Dendritic cell treated with granulocyte-macrophage colony-stimulating factor and Interleukin-4, amounts not matched to agents 40 ng/mL and 50 ng/mL, for 4 days (primary cell): ENCODE results near the gene ERCC6L.
"Not testable (repeated sequence)": the region's sequence is repeated elsewhere in the genome, so short reads cannot be mapped to it uniquely, and the experiment has no call there.

Source experiments
- H3K27ac Mint-ChIP-seq: one replicate; pipeline ENCODE4 v1.8.0; 2022; ENCODE audit warnings: mild to moderate bottlenecking, mixed read lengths
- H3K27me3 Mint-ChIP-seq: one replicate; pipeline ENCODE4 v1.8.0; 2022; ENCODE audit warnings: mild to moderate bottlenecking, mixed read lengths
- H3K36me3 Mint-ChIP-seq: one replicate; pipeline ENCODE4 v1.8.0; 2022; ENCODE audit warnings: low read depth, mixed read lengths
- H3K4me1 Mint-ChIP-seq: one replicate; pipeline ENCODE4 v1.8.0; 2022; ENCODE audit warnings: low read depth, mixed read lengths
- H3K4me3 Mint-ChIP-seq: one replicate; pipeline ENCODE4 v1.8.0; 2022; ENCODE audit warnings: mild to moderate bottlenecking, moderate library complexity, mixed read lengths
- H3K9me3 Mint-ChIP-seq: one replicate; pipeline ENCODE4 v1.8.0; 2022; ENCODE audit warnings: mixed read lengths
- intact Hi-C: fragments of 100-400 bp; cut with micrococcal nuclease; formaldehyde crosslinking; loops from one replicate; pipeline ENCODE4 v1.15.0; 2022

Gene ERCC6L

DNA sequence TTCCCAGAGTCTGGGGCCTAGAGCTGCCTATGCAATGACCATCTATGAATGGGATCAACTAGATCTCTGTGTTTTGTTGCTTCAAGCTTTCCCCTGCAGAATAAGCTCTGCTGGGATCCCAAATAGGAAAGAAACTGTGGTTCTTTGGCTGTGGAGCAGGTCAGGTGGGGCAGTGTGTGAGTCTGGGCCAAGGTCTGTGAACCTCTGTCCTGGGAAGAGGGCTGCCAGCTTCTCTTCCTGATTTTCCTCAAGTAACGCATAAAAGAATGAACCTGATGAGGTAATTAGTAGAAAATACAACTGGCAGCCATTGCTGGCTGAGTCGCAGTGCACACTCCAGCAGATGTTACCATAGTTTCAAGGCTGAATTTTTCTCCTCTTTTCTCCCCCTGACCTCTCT, 61.8 kb downstream of the ERCC6L start:
- intact Hi-C loops, result no loop called here
- H3K27ac Mint-ChIP-seq, result no peak overlapping the region
- no peak overlapping the region for H3K4me3 Mint-ChIP-seq
- H3K9me3 Mint-ChIP-seq, result no peaks in the 10 kb centered on the region
- no peaks in the 10 kb centered on the region for H3K27me3 Mint-ChIP-seq
- H3K4me1 Mint-ChIP-seq, result no peaks in the 10 kb centered on the region
- no peaks in the 10 kb centered on the region for H3K36me3 Mint-ChIP-seq

GRCh38 chrX:72176289-72176688, 62.5 kb downstream of the ERCC6L start:
- H3K4me1 Mint-ChIP-seq, H3K9me3 Mint-ChIP-seq, intact Hi-C loops, H3K4me3 Mint-ChIP-seq, H3K36me3 Mint-ChIP-seq, H3K27me3 Mint-ChIP-seq, H3K27ac Mint-ChIP-seq: not testable (repeated sequence)

DNA sequence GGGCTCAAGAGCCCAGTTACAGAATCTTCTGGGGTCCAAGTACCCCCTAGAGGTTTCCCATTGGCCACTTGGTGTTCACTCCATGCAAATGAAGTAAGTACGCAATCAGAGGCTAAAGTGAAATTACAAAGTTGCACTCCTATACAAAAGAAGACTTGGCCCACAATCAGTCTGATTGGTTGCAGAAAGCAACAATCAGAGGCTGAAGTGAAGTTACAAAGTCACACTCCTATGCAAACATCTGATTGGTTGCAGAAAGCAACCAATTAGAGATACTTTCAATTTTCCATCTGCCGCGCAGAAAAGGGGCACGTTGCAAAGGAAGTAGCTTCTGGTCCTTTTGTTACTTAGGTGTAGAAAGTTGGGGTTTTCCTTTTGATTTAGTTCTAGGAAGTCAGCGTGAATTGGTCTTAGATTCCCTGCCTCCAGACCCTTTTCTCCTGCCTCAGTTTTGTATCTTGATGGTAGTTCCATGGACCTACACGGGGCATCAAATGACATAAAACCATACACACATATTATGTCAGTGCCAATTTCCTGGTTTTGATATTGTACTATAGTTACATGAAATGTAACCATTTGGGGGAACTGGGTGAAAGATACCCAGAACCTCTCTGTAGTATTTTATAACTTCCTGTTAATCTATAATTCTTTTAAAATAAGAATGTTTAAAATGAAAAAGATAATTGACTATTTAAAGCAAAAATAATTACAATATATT, 69.7 kb downstream of the ERCC6L start:
- no peaks in the 10 kb centered on the region for H3K9me3 Mint-ChIP-seq
- H3K36me3 Mint-ChIP-seq, result no peaks in the 10 kb centered on the region
- no peaks in the 10 kb centered on the region for H3K4me1 Mint-ChIP-seq
- H3K4me3 Mint-ChIP-seq, result peak overlapping the region; percentile 45
- no peak overlapping the region for H3K27ac Mint-ChIP-seq
- intact Hi-C loops, result no loop called here
- H3K27me3 Mint-ChIP-seq, result no peaks in the 10 kb centered on the region

GRCh38 chrX:72165551-72165950, 73.3 kb downstream of the ERCC6L start:
- H3K27me3 Mint-ChIP-seq, result no peaks in the 10 kb centered on the region
- H3K36me3 Mint-ChIP-seq, result no peaks in the 10 kb centered on the region
- no peaks in the 10 kb centered on the region for H3K9me3 Mint-ChIP-seq
- no peaks in the 10 kb centered on the region for H3K4me1 Mint-ChIP-seq
- H3K27ac Mint-ChIP-seq, result no peak overlapping the region
- intact Hi-C loops, result no loop called here
- H3K4me3 Mint-ChIP-seq, result no peak overlapping the region

- intact Hi-C loops, result no loop called here
- no peaks in the 10 kb centered on the region for H3K27me3 Mint-ChIP-seq
- H3K36me3 Mint-ChIP-seq, result no peaks in the 10 kb centered on the region
- no peak overlapping the region for H3K27ac Mint-ChIP-seq
- no peak overlapping the region for H3K4me3 Mint-ChIP-seq
- H3K9me3 Mint-ChIP-seq, result no peaks in the 10 kb centered on the region
- H3K4me1 Mint-ChIP-seq, result no peaks in the 10 kb centered on the region
These were observed 79.1 kb downstream of the ERCC6L start for GRCh38 chrX:72159769-72160168.

GRCh38 chrX:72158773-72159172, 80.1 kb downstream of the ERCC6L start:
- no peaks in the 10 kb centered on the region for H3K9me3 Mint-ChIP-seq
- intact Hi-C loops, result no loop called here
- no peak overlapping the region for H3K4me3 Mint-ChIP-seq
- no peaks in the 10 kb centered on the region for H3K27me3 Mint-ChIP-seq
- H3K36me3 Mint-ChIP-seq, result no peaks in the 10 kb centered on the region
- H3K27ac Mint-ChIP-seq, result no peak overlapping the region
- H3K4me1 Mint-ChIP-seq, result no peaks in the 10 kb centered on the region
